Activated B cell treated with CpG ODN at 0.5 μM for 24 hours (primary cell): ENCODE data around the gene KAZN. TPM values are rescaled to one million over a fixed set of nuclear protein-coding genes. Genes with fewer than 3 reads are reported as not detected.

Experiments used
- ATAC-seq: fragments of 200-7000 bp; cut with Tn5 transposase; one replicate; pipeline ENCODE4 v1.10.0; 2021; ENCODE audit warnings: low read depth, mild to moderate bottlenecking, moderate library complexity
- CTCF ChIA-PET: fragments of 350-600 bp; sonication (Branson Sonifier 250); formaldehyde crosslinking; loops from one replicate; lab custom pipeline; 2021; ENCODE audit warnings: antibody characterized with exemption; lab: Charles Lee
- POLR2A ChIA-PET: fragments of 350-600 bp; sonication (Branson Sonifier 250); formaldehyde crosslinking; loops from one replicate; lab custom pipeline; 2021; ENCODE audit warnings: antibody characterized with exemption; lab: Charles Lee
- DNase-seq: peaks from one replicate; pipeline ENCODE4 v3.0.0; 2022
- H3K27ac Mint-ChIP-seq: one replicate; pipeline ENCODE4 v1.8.0; 2020; ENCODE audit warnings: mixed read lengths
- H3K27me3 Mint-ChIP-seq: one replicate; pipeline ENCODE4 v1.8.0; 2021; ENCODE audit warnings: mixed read lengths
- H3K36me3 Mint-ChIP-seq: one replicate; pipeline ENCODE4 v1.8.0; 2021; ENCODE audit warnings: low read depth, mixed read lengths
- H3K4me1 Mint-ChIP-seq: one replicate; pipeline ENCODE4 v1.8.0; 2021; ENCODE audit warnings: mixed read lengths
- H3K4me3 Mint-ChIP-seq: one replicate; pipeline ENCODE4 v1.8.0; 2020; ENCODE audit warnings: mild to moderate bottlenecking, mixed read lengths
- H3K9me3 Mint-ChIP-seq: one replicate; pipeline ENCODE4 v1.8.0; 2020; ENCODE audit warnings: mixed read lengths
- CTCF ChIP-seq: fragments of 200-600 bp; IDR thresholded peaks from one replicate; pipeline ENCODE4 v1.8.0; 2022; ENCODE audit warnings: antibody characterized with exemption, mild to moderate bottlenecking
- intact Hi-C: fragments of 100-400 bp; cut with micrococcal nuclease; formaldehyde crosslinking; loops from one replicate; pipeline ENCODE4 v1.15.1; 2024
- total RNA-seq: library from RNA; stranded (reverse); gene quantifications from 2 replicates; pipeline ENCODE4 v1.2.3, GENCODE V29; 2022

The KAZN gene
- total RNA-seq, 1 donor from 2014 or later, result 0.73 TPM

- Mint-ChIP-seq H3K36me3 (no peaks in the 10 kb centered on the region), H3K9me3 (no peaks in the 10 kb centered on the region), H3K27ac (no peak overlapping the region), H3K4me1 (no peaks in the 10 kb centered on the region), H3K27me3 (no peaks in the 10 kb centered on the region), H3K4me3 (no peak overlapping the region)
- no peak for DNase-seq
- ATAC-seq, result no peak
- no peak for TF ChIP-seq CTCF
- intact Hi-C loops, result no loop called here
- POLR2A ChIA-PET, result no interaction called here
- CTCF ChIA-PET, result no interaction called here
These were observed 186.6 kb downstream of the KAZN start for GRCh38 chr1:14784790-14785773.

GRCh38 chr1:14786109-14786675 is 187.7 kb downstream of the KAZN start:
- DNase-seq (no peak), ATAC-seq (no peak)
- CTCF ChIA-PET, result no interaction called here
- no peak for TF ChIP-seq CTCF
- no peaks in the 10 kb centered on the region for H3K4me1 Mint-ChIP-seq
- H3K36me3 Mint-ChIP-seq, result no peaks in the 10 kb centered on the region
- H3K27me3 Mint-ChIP-seq, result no peaks in the 10 kb centered on the region
- H3K4me3 Mint-ChIP-seq, result no peak overlapping the region
- no peak overlapping the region for H3K27ac Mint-ChIP-seq
- POLR2A ChIA-PET, result no interaction called here
- H3K9me3 Mint-ChIP-seq, result no peaks in the 10 kb centered on the region
- intact Hi-C loops, result no loop called here

GRCh38 chr1:14786681-14787080 is 188.2 kb downstream of the KAZN start:
- DNase-seq (no peak), ATAC-seq (no peak)
- ChIA-PET CTCF (no interaction called here), POLR2A (no interaction called here)
- intact Hi-C loops, result no loop called here
- Mint-ChIP-seq H3K4me3 (no peak overlapping the region), H3K27me3 (no peaks in the 10 kb centered on the region), H3K4me1 (no peaks in the 10 kb centered on the region), H3K9me3 (no peaks in the 10 kb centered on the region), H3K36me3 (no peaks in the 10 kb centered on the region), H3K27ac (no peak overlapping the region)
- no peak for TF ChIP-seq CTCF

- H3K27me3 Mint-ChIP-seq, result no peaks in the 10 kb centered on the region
- no peaks in the 10 kb centered on the region for H3K9me3 Mint-ChIP-seq
- DNase-seq, result no peak
- no peak overlapping the region for H3K27ac Mint-ChIP-seq
- no peaks in the 10 kb centered on the region for H3K4me1 Mint-ChIP-seq
- POLR2A ChIA-PET, result no interaction called here
- TF ChIP-seq CTCF, result no peak
- no peak overlapping the region for H3K4me3 Mint-ChIP-seq
- no peaks in the 10 kb centered on the region for H3K36me3 Mint-ChIP-seq
- CTCF ChIA-PET, result no interaction called here
- no peak for ATAC-seq
- intact Hi-C loops, result no loop called here
These were observed 189.1 kb downstream of the KAZN start for GRCh38 chr1:14787604-14788003.

- POLR2A ChIA-PET, result no interaction called here
- ATAC-seq, result no peak
These were observed 189.6 kb downstream of the KAZN start for GRCh38 chr1:14788080-14788479.

More at GRCh38 chr1:14788080-14788479, 189.6 kb downstream of the KAZN start:
- DNase-seq, result no peak
- H3K27me3 Mint-ChIP-seq, result no peaks in the 10 kb centered on the region
- no peak for TF ChIP-seq CTCF
- H3K4me3 Mint-ChIP-seq, result no peak overlapping the region
- no peaks in the 10 kb centered on the region for H3K9me3 Mint-ChIP-seq
- CTCF ChIA-PET, result no interaction called here
- no peak overlapping the region for H3K27ac Mint-ChIP-seq
- intact Hi-C loops, result no loop called here
- no peaks in the 10 kb centered on the region for H3K36me3 Mint-ChIP-seq
- no peaks in the 10 kb centered on the region for H3K4me1 Mint-ChIP-seq
